ENCODE measurements around the gene USP34. TPM values are rescaled to one million over a fixed set of nuclear protein-coding genes. Genes with fewer than 3 reads are reported as not detected.

The USP34 gene
- total and polyA plus RNA-seq, 2 donors (not counting 1 experiment from before 2014, with no cell fraction given): 52.4 to 129 TPM

DNA sequence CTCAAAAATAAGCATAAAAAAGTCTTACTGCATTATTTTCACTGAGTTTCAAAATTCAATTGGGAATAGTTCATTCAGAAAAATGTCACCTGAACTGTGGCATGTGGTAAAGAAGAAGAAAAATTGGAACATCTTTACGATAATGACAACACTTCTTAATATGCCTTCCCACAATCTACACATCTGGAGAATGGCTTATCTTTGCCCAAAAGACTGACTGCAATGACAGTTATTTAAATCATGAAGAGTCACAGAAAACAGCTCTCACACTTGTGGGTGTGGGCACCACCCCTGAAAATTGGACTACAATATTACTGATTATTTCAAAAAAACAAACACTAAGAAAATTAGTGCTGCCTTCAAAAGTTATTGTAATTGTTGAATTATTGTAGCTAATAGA, 152.3 kb downstream of the USP34 start:
- no peaks in the 10 kb centered on the region for H3K4me1 ChIP-seq (ENCODE audit: control insufficient read depth, extremely low read depth, insufficient read depth, low read length)
- no peak overlapping the region for H3K27ac ChIP-seq (ENCODE audit: insufficient read depth, low read length)
- H3K27me3 ChIP-seq (ENCODE audit: control insufficient read depth, insufficient read depth, low read length): no peaks in the 10 kb centered on the region
- no peaks in the 10 kb centered on the region for H3K36me3 ChIP-seq (ENCODE audit: control insufficient read depth, insufficient read depth, low read length)
- H3K4me2 ChIP-seq (ENCODE audit: extremely low read depth, insufficient read depth, low read length): no peak overlapping the region
- TF ChIP-seq EZH2 (IDR thresholded peaks at IDR 0.05; ENCODE audit: low read length, missing control alignments): no peak
- no peak for TF ChIP-seq CTCF (conservative IDR thresholded peaks at IDR 0.05 in 1 of 2, IDR thresholded peaks at IDR 0.05 in 1 of 2; ENCODE audit: low read depth in 1 of 2, low read length in 2 of 2)
- no peak overlapping the region for H3K9ac ChIP-seq (ENCODE audit: insufficient read depth, low read length)
- H4K20me1 ChIP-seq (ENCODE audit: control insufficient read depth, extremely low read depth, insufficient read depth, low read length): no peaks in the 10 kb centered on the region
- H2AFZ ChIP-seq (ENCODE audit: low read length): no peak overlapping the region
- no peaks in the 10 kb centered on the region for H3K9me3 ChIP-seq (ENCODE audit: control insufficient read depth, insufficient read depth, low read depth, low read length)
- no peak for DNase-seq (ENCODE audit: low read depth in 2 of 2)
- no peaks in the 10 kb centered on the region for H3K79me2 ChIP-seq (ENCODE audit: control insufficient read depth, insufficient read depth, low read length)
- no peak overlapping the region for H3K4me3 ChIP-seq (replicated peaks in 1 of 4; ENCODE audit: control extremely low read depth in 1 of 4, insufficient read depth in 1 of 4, low read depth in 3 of 4, low read length in 4 of 4)

GRCh38 chr2:61295981-61296380, 174.9 kb downstream of the USP34 start:
- H3K4me1 ChIP-seq (ENCODE audit: control insufficient read depth, extremely low read depth, insufficient read depth, low read length): peaks cover 2% of the 10 kb centered on the region
- H3K4me3 ChIP-seq (replicated peaks in 1 of 4; ENCODE audit: control extremely low read depth in 1 of 4, insufficient read depth in 1 of 4, low read depth in 3 of 4, low read length in 4 of 4): no peak overlapping the region
- no peak overlapping the region for H3K9ac ChIP-seq (ENCODE audit: insufficient read depth, low read length)
- no peaks in the 10 kb centered on the region for H3K27me3 ChIP-seq (ENCODE audit: control insufficient read depth, insufficient read depth, low read length)
- H3K79me2 ChIP-seq (ENCODE audit: control insufficient read depth, insufficient read depth, low read length): no peaks in the 10 kb centered on the region
- TF ChIP-seq EZH2 (IDR thresholded peaks at IDR 0.05; ENCODE audit: low read length, missing control alignments) (no peak), CTCF (conservative IDR thresholded peaks at IDR 0.05 in 1 of 2, IDR thresholded peaks at IDR 0.05 in 1 of 2; ENCODE audit: low read depth in 1 of 2, low read length in 2 of 2) (no peak)
- H3K9me3 ChIP-seq (ENCODE audit: control insufficient read depth, insufficient read depth, low read depth, low read length): no peaks in the 10 kb centered on the region
- no peak overlapping the region for H3K4me2 ChIP-seq (ENCODE audit: extremely low read depth, insufficient read depth, low read length)
- DNase-seq (ENCODE audit: low read depth in 2 of 2): no peak
- no peak overlapping the region for H2AFZ ChIP-seq (ENCODE audit: low read length)
- H4K20me1 ChIP-seq (ENCODE audit: control insufficient read depth, extremely low read depth, insufficient read depth, low read length): no peaks in the 10 kb centered on the region
- no peak overlapping the region for H3K27ac ChIP-seq (ENCODE audit: insufficient read depth, low read length)
- peaks cover 1% of the 10 kb centered on the region for H3K36me3 ChIP-seq (ENCODE audit: control insufficient read depth, insufficient read depth, low read length)

- Histone ChIP-seq H3K27ac (ENCODE audit: insufficient read depth, low read length) (no peak overlapping the region), H3K27me3 (ENCODE audit: control insufficient read depth, insufficient read depth, low read length) (no peaks in the 10 kb centered on the region), H3K4me2 (ENCODE audit: extremely low read depth, insufficient read depth, low read length) (no peak overlapping the region), H4K20me1 (ENCODE audit: control insufficient read depth, extremely low read depth, insufficient read depth, low read length) (no peaks in the 10 kb centered on the region), H3K4me1 (ENCODE audit: control insufficient read depth, extremely low read depth, insufficient read depth, low read length) (peaks cover 2% of the 10 kb centered on the region), H2AFZ (ENCODE audit: low read length) (no peak overlapping the region), H3K9me3 (ENCODE audit: control insufficient read depth, insufficient read depth, low read depth, low read length) (no peaks in the 10 kb centered on the region), H3K4me3 (replicated peaks in 1 of 4; ENCODE audit: control extremely low read depth in 1 of 4, insufficient read depth in 1 of 4, low read depth in 3 of 4, low read length in 4 of 4) (no peak overlapping the region), H3K36me3 (ENCODE audit: control insufficient read depth, insufficient read depth, low read length) (no peaks in the 10 kb centered on the region), H3K79me2 (ENCODE audit: control insufficient read depth, insufficient read depth, low read length) (no peaks in the 10 kb centered on the region), H3K9ac (ENCODE audit: insufficient read depth, low read length) (no peak overlapping the region)
- no peak for TF ChIP-seq EZH2 (IDR thresholded peaks at IDR 0.05; ENCODE audit: low read length, missing control alignments)
- no peak for TF ChIP-seq CTCF (conservative IDR thresholded peaks at IDR 0.05 in 1 of 2, IDR thresholded peaks at IDR 0.05 in 1 of 2; ENCODE audit: low read depth in 1 of 2, low read length in 2 of 2)
- DNase-seq (ENCODE audit: low read depth in 2 of 2): peak in 1 of 2 donors; percentile 32
These were observed 178.9 kb downstream of the USP34 start for GRCh38 chr2:61291851-61292575.
